Ishikawa (cell line): ENCODE data around the gene EIF3A.

Source experiments
- CEBPB ChIP-seq: IDR thresholded peaks from 2 replicates; pipeline ENCODE4 v1.6.1; 2012
- CREB1 ChIP-seq: IDR thresholded peaks from 2 replicates; pipeline ENCODE4 v1.6.1; 2012; ENCODE audit warnings: low read depth
- EGR1 ChIP-seq: IDR thresholded peaks from 2 replicates; pipeline ENCODE4 v1.6.1; 2012
- EP300 ChIP-seq: IDR thresholded peaks from 2 replicates; pipeline ENCODE4 v1.6.1; 2012; ENCODE audit warnings: borderline replicate concordance
- FOXM1 ChIP-seq: IDR thresholded peaks from 2 replicates; pipeline ENCODE4 v1.6.1; 2012; ENCODE audit warnings: low read depth, borderline replicate concordance
- NFIC ChIP-seq: IDR thresholded peaks from 2 replicates; pipeline ENCODE4 v1.6.1; 2012
- RAD21 ChIP-seq: IDR thresholded peaks from 2 replicates; pipeline ENCODE4 v1.6.1; 2012; ENCODE audit warnings: low read depth
- TAF1 ChIP-seq: IDR thresholded peaks from 2 replicates; pipeline ENCODE4 v1.6.1; 2012; ENCODE audit warnings: low read depth, mild to moderate bottlenecking
- TCF12 ChIP-seq: IDR thresholded peaks from 2 replicates; pipeline ENCODE4 v1.6.1; 2012; ENCODE audit warnings: low read depth
- TEAD4 ChIP-seq: IDR thresholded peaks from 2 replicates; pipeline ENCODE4 v1.6.1; 2012
- YY1 ChIP-seq: IDR thresholded peaks from 2 replicates; pipeline ENCODE4 v1.6.1; 2012; ENCODE audit warnings: low read depth
- ZBTB7A ChIP-seq: IDR thresholded peaks from 2 replicates; pipeline ENCODE4 v1.6.1; 2012; ENCODE audit warnings: low read depth
- TF ChIP-seq, protein P1 (sequence below): IDR thresholded peaks from 2 replicates; pipeline ENCODE4 v1.6.1; 2012; ENCODE audit warnings: low read depth, mild to moderate bottlenecking
- TF ChIP-seq, protein P2 (sequence below): IDR thresholded peaks from 2 replicates; pipeline ENCODE4 v1.6.1; 2012
- TF ChIP-seq, protein P3 (sequence below): IDR thresholded peaks from 2 replicates; pipeline ENCODE4 v1.6.1; 2012

Gene EIF3A

DNA sequence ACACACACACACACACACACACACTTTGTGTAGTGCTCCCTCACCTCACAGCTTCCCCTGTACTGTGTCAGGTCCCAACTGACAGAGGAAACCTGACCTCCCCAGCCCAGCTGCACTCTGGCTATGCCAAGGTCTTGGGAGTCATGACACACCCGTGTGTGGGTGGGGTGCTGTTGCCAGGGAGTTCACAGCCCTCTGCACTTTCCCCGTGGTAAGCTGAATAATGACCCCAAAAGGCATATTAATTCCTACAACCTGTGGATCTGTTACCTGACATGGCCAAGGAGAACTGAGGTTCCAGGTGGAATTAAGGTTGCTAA is 60.0 kb downstream of the EIF3A start:
- TF ChIP-seq FOXM1, result no peak
- TF ChIP-seq YY1, result no peak
- peak; percentile 15; the same call in 1 of the 2 replicates for TF ChIP-seq TCF12
- TF ChIP-seq CREB1, result no peak
- peak; percentile 88 for TF ChIP-seq EGR1
- TF ChIP-seq, protein P1, sequence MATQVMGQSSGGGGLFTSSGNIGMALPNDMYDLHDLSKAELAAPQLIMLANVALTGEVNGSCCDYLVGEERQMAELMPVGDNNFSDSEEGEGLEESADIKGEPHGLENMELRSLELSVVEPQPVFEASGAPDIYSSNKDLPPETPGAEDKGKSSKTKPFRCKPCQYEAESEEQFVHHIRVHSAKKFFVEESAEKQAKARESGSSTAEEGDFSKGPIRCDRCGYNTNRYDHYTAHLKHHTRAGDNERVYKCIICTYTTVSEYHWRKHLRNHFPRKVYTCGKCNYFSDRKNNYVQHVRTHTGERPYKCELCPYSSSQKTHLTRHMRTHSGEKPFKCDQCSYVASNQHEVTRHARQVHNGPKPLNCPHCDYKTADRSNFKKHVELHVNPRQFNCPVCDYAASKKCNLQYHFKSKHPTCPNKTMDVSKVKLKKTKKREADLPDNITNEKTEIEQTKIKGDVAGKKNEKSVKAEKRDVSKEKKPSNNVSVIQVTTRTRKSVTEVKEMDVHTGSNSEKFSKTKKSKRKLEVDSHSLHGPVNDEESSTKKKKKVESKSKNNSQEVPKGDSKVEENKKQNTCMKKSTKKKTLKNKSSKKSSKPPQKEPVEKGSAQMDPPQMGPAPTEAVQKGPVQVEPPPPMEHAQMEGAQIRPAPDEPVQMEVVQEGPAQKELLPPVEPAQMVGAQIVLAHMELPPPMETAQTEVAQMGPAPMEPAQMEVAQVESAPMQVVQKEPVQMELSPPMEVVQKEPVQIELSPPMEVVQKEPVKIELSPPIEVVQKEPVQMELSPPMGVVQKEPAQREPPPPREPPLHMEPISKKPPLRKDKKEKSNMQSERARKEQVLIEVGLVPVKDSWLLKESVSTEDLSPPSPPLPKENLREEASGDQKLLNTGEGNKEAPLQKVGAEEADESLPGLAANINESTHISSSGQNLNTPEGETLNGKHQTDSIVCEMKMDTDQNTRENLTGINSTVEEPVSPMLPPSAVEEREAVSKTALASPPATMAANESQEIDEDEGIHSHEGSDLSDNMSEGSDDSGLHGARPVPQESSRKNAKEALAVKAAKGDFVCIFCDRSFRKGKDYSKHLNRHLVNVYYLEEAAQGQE, result no peak
- no peak for TF ChIP-seq TAF1

GRCh38 chr10:119007211-119007574 is 73.4 kb downstream of the EIF3A start:
- TF ChIP-seq, protein P2, sequence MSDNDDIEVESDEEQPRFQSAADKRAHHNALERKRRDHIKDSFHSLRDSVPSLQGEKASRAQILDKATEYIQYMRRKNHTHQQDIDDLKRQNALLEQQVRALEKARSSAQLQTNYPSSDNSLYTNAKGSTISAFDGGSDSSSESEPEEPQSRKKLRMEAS, result no peak
- no peak for TF ChIP-seq TCF12
- TF ChIP-seq TEAD4, result no peak
- no peak for TF ChIP-seq NFIC
- TF ChIP-seq, protein P3, sequence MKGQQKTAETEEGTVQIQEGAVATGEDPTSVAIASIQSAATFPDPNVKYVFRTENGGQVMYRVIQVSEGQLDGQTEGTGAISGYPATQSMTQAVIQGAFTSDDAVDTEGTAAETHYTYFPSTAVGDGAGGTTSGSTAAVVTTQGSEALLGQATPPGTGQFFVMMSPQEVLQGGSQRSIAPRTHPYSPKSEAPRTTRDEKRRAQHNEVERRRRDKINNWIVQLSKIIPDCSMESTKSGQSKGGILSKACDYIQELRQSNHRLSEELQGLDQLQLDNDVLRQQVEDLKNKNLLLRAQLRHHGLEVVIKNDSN, result no peak
- TF ChIP-seq YY1, result no peak
- no peak for TF ChIP-seq CREB1
- TF ChIP-seq FOXM1, result no peak
- no peak for TF ChIP-seq RAD21
- TF ChIP-seq CEBPB, result no peak
- TF ChIP-seq TAF1, result no peak
- TF ChIP-seq, protein P1, result no peak
- TF ChIP-seq EGR1, result no peak

DNA sequence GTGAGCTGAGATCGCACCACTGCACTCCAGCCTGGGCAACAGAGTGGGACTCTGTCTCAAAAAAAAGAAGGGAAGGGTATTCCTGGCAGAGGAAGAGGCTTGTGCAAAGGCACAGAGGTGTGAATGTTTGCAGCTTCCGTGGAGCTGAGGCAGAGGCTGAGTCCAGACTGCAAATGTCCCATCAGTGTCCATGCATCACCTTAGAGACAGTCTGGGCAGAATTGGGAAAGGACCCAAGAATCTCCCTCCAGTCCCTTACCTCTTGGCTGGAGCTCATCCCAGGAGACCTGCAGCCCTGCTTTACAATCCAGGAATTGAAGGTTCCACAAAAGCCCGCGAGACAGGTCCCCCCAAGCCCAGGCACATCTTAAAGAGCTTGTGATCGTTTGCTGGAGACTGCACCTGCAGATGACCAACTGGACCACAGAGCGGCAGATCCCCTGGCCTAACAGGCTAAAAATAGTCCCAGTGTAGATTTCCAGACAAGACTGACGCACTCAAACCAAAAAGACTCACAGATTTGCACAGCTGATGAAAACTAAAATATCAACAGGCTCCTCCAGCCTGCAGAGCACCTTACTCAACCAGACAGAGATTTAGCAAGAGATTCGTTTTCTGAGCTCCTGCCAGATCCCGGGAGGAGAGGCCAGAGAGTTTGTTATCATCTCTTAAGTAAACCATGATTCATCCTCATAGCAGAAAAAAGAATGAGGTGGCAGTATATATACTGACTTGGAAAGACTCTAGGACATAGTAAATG is 74.0 kb downstream of the EIF3A start:
- no peak for TF ChIP-seq TAF1
- TF ChIP-seq YY1, result no peak
- no peak for TF ChIP-seq TCF12
- no peak for TF ChIP-seq ZBTB7A
- TF ChIP-seq CREB1, result no peak
- TF ChIP-seq EGR1, result no peak
- TF ChIP-seq CEBPB, result no peak
- no peak for TF ChIP-seq EP300
- no peak for TF ChIP-seq TEAD4
- TF ChIP-seq FOXM1, result no peak
- no peak for TF ChIP-seq NFIC
- TF ChIP-seq RAD21, result no peak
- TF ChIP-seq, protein P2, result no peak
- TF ChIP-seq, protein P1, result no peak
- TF ChIP-seq, protein P3, result no peak

DNA sequence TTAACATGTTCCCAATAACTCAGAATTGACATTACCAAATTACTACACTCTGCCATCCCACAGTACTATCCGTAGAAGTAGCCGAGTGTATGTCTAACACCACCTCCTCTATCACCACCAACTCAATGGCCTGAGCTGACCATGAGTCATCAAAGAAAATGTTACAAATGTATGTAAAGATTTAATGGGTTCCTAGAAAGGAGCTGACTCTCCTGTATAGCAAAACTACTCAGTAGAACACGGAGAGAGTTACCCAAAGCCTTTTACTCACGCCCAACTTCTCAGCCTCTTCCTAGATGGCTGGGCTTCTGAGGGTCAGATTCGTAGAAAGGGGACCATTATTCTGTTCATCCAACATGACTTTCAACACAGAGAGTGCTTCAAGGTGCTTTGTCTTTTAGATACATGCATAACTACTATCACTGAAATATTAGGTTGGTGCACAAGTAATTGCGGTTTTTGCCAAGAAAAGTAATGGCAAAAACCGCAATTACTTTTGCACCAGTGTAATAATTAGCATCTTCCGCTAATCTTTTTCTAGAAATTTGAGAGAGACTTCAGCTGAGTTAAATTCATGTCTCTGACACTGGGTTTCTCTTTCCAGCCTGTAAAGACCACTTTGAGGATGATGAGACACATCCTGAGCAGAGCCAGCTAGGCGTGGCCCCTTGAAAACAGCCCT is 75.1 kb downstream of the EIF3A start:
- no peak for TF ChIP-seq ZBTB7A
- TF ChIP-seq FOXM1, result no peak
- TF ChIP-seq YY1, result no peak
- no peak for TF ChIP-seq TEAD4
- TF ChIP-seq TCF12, result no peak
- TF ChIP-seq, protein P3, result no peak
- TF ChIP-seq, protein P2, result no peak
- TF ChIP-seq, protein P1, result no peak
- no peak for TF ChIP-seq EP300
- no peak for TF ChIP-seq CEBPB
- no peak for TF ChIP-seq CREB1
- TF ChIP-seq NFIC, result no peak
- TF ChIP-seq RAD21, result no peak
- TF ChIP-seq EGR1, result no peak
- TF ChIP-seq TAF1, result no peak
